DND-41 (cell line): ENCODE results near the gene UBLCP1.

Source experiments
- CTCF ChIP-seq: IDR thresholded peaks from 2 replicates; pipeline ENCODE4 v1.5.1; 2012; ENCODE audit warnings: borderline replicate concordance, low read length, moderate library complexity, mild to moderate bottlenecking; ENCODE audit not compliant: poor library complexity, severe bottlenecking; ENCODE audit errors: extremely low read depth
- EZH2 ChIP-seq: IDR thresholded peaks from 3 replicates; pipeline ENCODE4 v1.6.1; 2012; ENCODE audit warnings: borderline replicate concordance, low read depth, mild to moderate bottlenecking, moderate library complexity, low read length, inconsistent platforms; ENCODE audit not compliant: severe bottlenecking

DNA sequence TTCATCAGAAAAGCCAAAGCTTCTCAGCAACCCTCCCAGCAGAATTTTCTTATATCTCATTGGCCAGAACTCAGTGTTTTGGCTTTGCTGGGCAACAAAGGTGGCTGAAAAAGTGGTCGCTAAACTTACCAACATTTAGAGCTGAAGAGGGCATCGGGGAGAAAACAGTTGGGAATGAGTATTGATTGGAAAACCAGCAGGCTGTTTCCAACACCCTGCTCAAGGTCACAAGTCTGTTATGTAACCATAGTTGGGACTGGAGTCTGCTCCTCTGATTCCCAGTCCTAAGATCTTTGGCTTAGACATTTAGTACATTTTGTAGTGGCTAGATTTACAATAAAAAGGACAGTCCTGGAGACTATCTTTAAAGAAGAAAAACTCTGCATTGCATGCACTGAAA, 50.1 kb downstream of the UBLCP1 start:
- TF ChIP-seq CTCF (no peak), EZH2 (no peak)
